IMR-90 (cell line): Measurements from ENCODE around the gene GPR176. TPM values are rescaled to one million over a fixed set of nuclear protein-coding genes. Genes with fewer than 3 reads are reported as not detected.

Experiments used
- ATAC-seq: fragments of 200-7000 bp; cut with Tn5 transposase; 2 replicates; pipeline ENCODE4 v1.9.1; 2020; ENCODE audit warnings: low read depth, mild to moderate bottlenecking, moderate library complexity
- BruUV-seq: library from RNA; stranded (reverse); fragments of 400-500 nt; replicated peaks from 2 replicates; lab custom pipeline; 2021; lab: Mats Ljungman, UMichigan
- CTCF ChIA-PET: fragments of 300-600 bp; formaldehyde crosslinking; extraction: SDS; loops from one replicate; lab custom pipeline; 2021; ENCODE audit warnings: antibody characterized with exemption; lab: Yijun Ruan, JAX
- POLR2A ChIA-PET: fragments of 300-600 bp; sonication (Branson Sonifier 250); formaldehyde crosslinking; loops from one replicate; lab custom pipeline; 2022; ENCODE audit warnings: antibody characterized with exemption; ENCODE audit not compliant: unreplicated experiment; lab: Charles Lee
- DNase-seq: peaks from one replicate; pipeline ENCODE4 v3.0.0; 2013
- H2AFZ ChIP-seq: replicated peaks from 2 replicates; pipeline ENCODE3; 2013; ENCODE audit warnings: low read length, mild to moderate bottlenecking; ENCODE audit not compliant: poor library complexity
- H2AK5ac ChIP-seq: 2 replicates; pipeline ENCODE4 v1.6.1; 2013; ENCODE audit warnings: low read depth, low read length, inconsistent platforms
- H2AK9ac ChIP-seq: replicated peaks from 2 replicates; pipeline ENCODE3; 2013; ENCODE audit warnings: mild to moderate bottlenecking, low read depth, low read length, moderate library complexity; ENCODE audit not compliant: poor library complexity
- H2BK120ac ChIP-seq: 2 replicates; pipeline ENCODE4 v1.6.1; 2013; ENCODE audit warnings: low read depth, low read length, inconsistent platforms
- H2BK15ac ChIP-seq: 3 replicates; pipeline ENCODE4 v1.6.1; 2013; ENCODE audit warnings: low read depth, low read length, inconsistent platforms
- H2BK20ac ChIP-seq: 2 replicates; pipeline ENCODE4 v1.6.1; 2013; ENCODE audit warnings: low read depth, mild to moderate bottlenecking, inconsistent platforms, low read length, moderate library complexity
- H2BK5ac ChIP-seq: 2 replicates; pipeline ENCODE4 v1.6.1; 2013; ENCODE audit warnings: mild to moderate bottlenecking, low read depth, low read length, inconsistent platforms; ENCODE audit not compliant: poor library complexity, severe bottlenecking
- H3K14ac ChIP-seq: replicated peaks from 2 replicates; pipeline ENCODE4 v1.6.1; 2013; ENCODE audit warnings: low read depth, low read length, inconsistent platforms
- H3K18ac ChIP-seq: 2 replicates; pipeline ENCODE4 v1.6.1; 2013; ENCODE audit warnings: low read depth, low read length, control low read depth
- H3K23ac ChIP-seq: 2 replicates; pipeline ENCODE4 v1.6.1; 2013; ENCODE audit warnings: low read depth, low read length, inconsistent platforms
- H3K27ac ChIP-seq: 2 replicates; pipeline ENCODE4 v1.5.1; 2013; ENCODE audit warnings: mild to moderate bottlenecking, control low read depth, low read length; ENCODE audit not compliant: insufficient read depth
- H3K27me3 ChIP-seq: 2 replicates; pipeline ENCODE4 v1.6.1; 2013; ENCODE audit warnings: low read length; ENCODE audit not compliant: control insufficient read depth, insufficient read depth
- H3K36me3 ChIP-seq: 2 replicates; pipeline ENCODE4 v1.6.1; 2013; ENCODE audit warnings: low read length, mixed read lengths; ENCODE audit not compliant: control insufficient read depth, insufficient read depth
- H3K4ac ChIP-seq: 2 replicates; pipeline ENCODE4 v1.6.1; 2013; ENCODE audit warnings: low read depth, low read length, inconsistent platforms
- H3K4me1 ChIP-seq: 2 replicates; pipeline ENCODE4 v1.6.1; 2013; ENCODE audit warnings: low read length, mixed read lengths; ENCODE audit not compliant: control insufficient read depth, insufficient read depth
- H3K4me2 ChIP-seq: 2 replicates; pipeline ENCODE4 v1.6.1; 2013; ENCODE audit warnings: low read depth, mild to moderate bottlenecking, control low read depth, low read length, moderate library complexity
- H3K4me3 ChIP-seq: 2 replicates; pipeline ENCODE4 v1.5.1; 2013; ENCODE audit warnings: low read depth, mild to moderate bottlenecking, control low read depth, low read length, moderate library complexity; ENCODE audit not compliant: insufficient read depth
- H3K56ac ChIP-seq: 2 replicates; pipeline ENCODE4 v1.6.1; 2013; ENCODE audit warnings: low read length, inconsistent platforms; ENCODE audit not compliant: insufficient read depth; ENCODE audit errors: extremely low read depth
- H3K79me1 ChIP-seq, 2 experiments: 2 replicates each; pipeline ENCODE4 v1.6.1; 2013; ENCODE audit warnings: low read length in 2 of 2, inconsistent platforms in 1 of 2, low read depth in 1 of 2
- H3K9ac ChIP-seq: 2 replicates; pipeline ENCODE4 v1.6.1; 2013; ENCODE audit warnings: low read depth, low read length, control low read depth
- H3K9me1 ChIP-seq: 2 replicates; pipeline ENCODE4 v1.6.1; 2013; ENCODE audit warnings: low read length, inconsistent platforms; ENCODE audit not compliant: insufficient read depth
- H3K9me3 ChIP-seq: 2 replicates; pipeline ENCODE4 v1.6.1; 2013; ENCODE audit warnings: low read length; ENCODE audit not compliant: control insufficient read depth, insufficient read depth
- H4K20me1 ChIP-seq: 2 replicates; pipeline ENCODE4 v1.6.1; 2013; ENCODE audit warnings: low read length, inconsistent platforms; ENCODE audit not compliant: insufficient read depth
- H4K5ac ChIP-seq: 2 replicates; pipeline ENCODE4 v1.6.1; 2013; ENCODE audit warnings: mild to moderate bottlenecking, low read depth, low read length, control low read depth
- H4K8ac ChIP-seq, 2 experiments: 2 replicates each; pipeline ENCODE4 v1.6.1; 2013; ENCODE audit warnings: low read depth in 2 of 2, low read length in 2 of 2, control low read depth in 1 of 2, inconsistent platforms in 1 of 2
- H4K91ac ChIP-seq: 2 replicates; pipeline ENCODE4 v1.6.1; 2013; ENCODE audit warnings: low read depth, low read length, inconsistent platforms; ENCODE audit not compliant: insufficient read depth
- BHLHE40 ChIP-seq: fragments of 150-350 bp; IDR thresholded peaks from 2 replicates; pipeline ENCODE4 v1.6.1; 2016; ENCODE audit warnings: mild to moderate bottlenecking, low read depth, low read length
- CEBPB ChIP-seq: IDR thresholded peaks from 2 replicates; pipeline ENCODE4 v1.6.1; 2012; ENCODE audit warnings: low read depth, low read length, improper control_type of control experiment
- ELK1 ChIP-seq: fragments of 150-350 bp; IDR thresholded peaks from 2 replicates; pipeline ENCODE4 v1.6.1; 2016; ENCODE audit warnings: low read depth, mild to moderate bottlenecking, low read length, moderate library complexity, borderline replicate concordance
- FOS ChIP-seq: fragments of 150-350 bp; IDR thresholded peaks from 2 replicates; pipeline ENCODE4 v1.6.1; 2016; ENCODE audit warnings: low read depth, low read length
- MAZ ChIP-seq: IDR thresholded peaks from 2 replicates; pipeline ENCODE4 v1.6.1; 2012; ENCODE audit warnings: low read depth, mild to moderate bottlenecking, low read length, improper control_type of control experiment, moderate library complexity, borderline replicate concordance
- MXI1 ChIP-seq: IDR thresholded peaks from 2 replicates; pipeline ENCODE4 v1.6.1; 2012; ENCODE audit warnings: low read depth, mild to moderate bottlenecking, low read length, moderate library complexity, borderline replicate concordance
- NFE2L2 ChIP-seq: fragments of 150-350 bp; IDR thresholded peaks from 2 replicates; pipeline ENCODE4 v1.6.1; 2016; ENCODE audit warnings: low read depth, mild to moderate bottlenecking, low read length
- POLR2A ChIP-seq: IDR thresholded peaks from 2 replicates; pipeline ENCODE4 v1.6.1; 2012; ENCODE audit warnings: mild to moderate bottlenecking, low read depth, low read length
- RFX5 ChIP-seq: IDR thresholded peaks from 2 replicates; pipeline ENCODE4 v1.8.0; 2012; ENCODE audit warnings: low read depth, mild to moderate bottlenecking, low read length, moderate library complexity
- SMC3 ChIP-seq: fragments of 150-350 bp; IDR thresholded peaks from 2 replicates; pipeline ENCODE4 v1.6.1; 2016; ENCODE audit warnings: low read depth, mild to moderate bottlenecking, antibody characterized with exemption, low read length, moderate library complexity
- whole genome bisulfite sequencing, 2 experiments: methylation state at CpG; one replicate each; pipeline versions ENCODE4 v1.1.5 to v1.1.7; 2013; ENCODE audit warnings: missing lambda C conversion rate in 2 of 2; ENCODE audit not compliant: insufficient read length in 1 of 2; ENCODE audit errors: extremely low coverage in 2 of 2; 5-methylcytosine and 5-hydroxymethylcytosine counted together
- dilution Hi-C: fragments of 300-500 bp; cut with HindIII; formaldehyde crosslinking; loops from one replicate; pipeline ENCODE4 v1.14.3; 2018; ENCODE audit warnings: low sequenced_read_pairs; ENCODE audit not compliant: unreplicated experiment
- in situ Hi-C: fragments of 300-500 bp; cut with MboI; formaldehyde crosslinking; loops from 3 replicates; pipeline ENCODE4 v1.14.3; 2019; ENCODE audit warnings: low sequenced_read_pairs, inconsistent platforms, mixed read lengths
- intact Hi-C: fragments of 100-400 bp; cut with micrococcal nuclease; formaldehyde crosslinking; loops from 2 replicates; pipeline ENCODE4 v1.10.0; 2022
- polyA plus RNA-seq, 3 experiments: library from polyadenylated mRNA; depleted of rRNA; stranded (reverse); fragments of >200 nt; gene quantifications; 2 replicates each; pipeline ENCODE4 v1.2.3, GENCODE V29; 2012; ENCODE audit warnings: low replicate concordance in 1 of 3
- total RNA-seq: library from RNA; depleted of rRNA; stranded (reverse); fragments of >200 nt; gene quantifications from 2 replicates; pipeline ENCODE4 v1.2.3, GENCODE V29; 2012
- TF ChIP-seq, protein P1 (sequence below): fragments of 150-350 bp; IDR thresholded peaks from 2 replicates; pipeline ENCODE4 v1.6.1; 2017; ENCODE audit warnings: mild to moderate bottlenecking, antibody characterized with exemption, low read length, low read depth

GPR176 gene
- total and polyA plus RNA-seq, 2 of the 4 experiments (the other 2 are of a cell fraction): 114 to 246 TPM

GRCh38 chr15:39948817-39949216 lies 28.8 kb upstream of the GPR176 start:
- Histone ChIP-seq H3K4me2 (no peak overlapping the region), H3K14ac (no peak overlapping the region), H2BK15ac (no peak overlapping the region), H3K27me3 (no peaks in the 10 kb centered on the region), H3K56ac (no peak overlapping the region), H3K9ac (no peak overlapping the region), H4K91ac (no peak overlapping the region), H2BK120ac (no peak overlapping the region), H3K4me3 (no peak overlapping the region), H4K8ac (no peak overlapping the region), H3K18ac (no peak overlapping the region), H2BK5ac (no peak overlapping the region), H3K4me1 (no peaks in the 10 kb centered on the region; the same call in none of the 2 replicates), H3K9me3 (no peaks in the 10 kb centered on the region), H3K36me3 (peaks cover 39% of the 10 kb centered on the region), H3K4ac (no peak overlapping the region), H3K9me1 (peaks cover 7% of the 10 kb centered on the region), H2AK5ac (no peak overlapping the region), H3K23ac (0 out of 2 replicates have a peak overlapping the region, but pooled peaks have one; percentile 20), H2AFZ (no peak overlapping the region), H3K79me1 (peaks cover 22 to 58% of the 10 kb centered on the region in 2 experiments), H2BK20ac (no peak overlapping the region), H4K5ac (no peak overlapping the region), H4K20me1 (no peaks in the 10 kb centered on the region), H3K27ac (no peak overlapping the region), H2AK9ac (no peak overlapping the region)
- no peak for ATAC-seq
- CTCF ChIA-PET: interaction anchor here (1.1 kb wide), 1 partner anchor 61 kb away, joined by 9 read pairs; no protein-coding TSS in a partner anchor
- TF ChIP-seq CEBPB (no peak), MAZ (no peak), RFX5 (no peak), ELK1 (no peak), MXI1 (no peak), SMC3 (no peak), FOS (no peak), BHLHE40 (no peak), POLR2A (no peak), NFE2L2 (no peak)
- TF ChIP-seq, protein P1, sequence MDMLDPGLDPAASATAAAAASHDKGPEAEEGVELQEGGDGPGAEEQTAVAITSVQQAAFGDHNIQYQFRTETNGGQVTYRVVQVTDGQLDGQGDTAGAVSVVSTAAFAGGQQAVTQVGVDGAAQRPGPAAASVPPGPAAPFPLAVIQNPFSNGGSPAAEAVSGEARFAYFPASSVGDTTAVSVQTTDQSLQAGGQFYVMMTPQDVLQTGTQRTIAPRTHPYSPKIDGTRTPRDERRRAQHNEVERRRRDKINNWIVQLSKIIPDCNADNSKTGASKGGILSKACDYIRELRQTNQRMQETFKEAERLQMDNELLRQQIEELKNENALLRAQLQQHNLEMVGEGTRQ: no peak
- no TSS peak for BruUV-seq
- intact Hi-C loops (no loop called here), in situ Hi-C loops (no loop called here), dilution Hi-C loops (no loop called here)
- WGBS, 2 experiments: no CpG with 5 or more reads among the region's 5 CpGs
- no peak for DNase-seq
- POLR2A ChIA-PET: interaction anchor here (1.0 to 1.2 kb wide), 2 partner anchors 11 to 15 kb away, joined by 3 to 7 read pairs; partner anchors contain the start of gene EIF2AK4
